K562 (cell line): ENCODE results near the gene MYCT1. TPM values are rescaled to one million over a fixed set of nuclear protein-coding genes. Genes with fewer than 3 reads are reported as not detected.
A peak's percentile ranks its signal among the peaks of the same experiment; 100 is the strongest.

Experiments
- ATAC-seq: fragments of 200-7000 bp; cut with Tn5 transposase; 3 replicates; pipeline ENCODE4 v1.9.1; 2020; ENCODE audit warnings: moderate library complexity
- BruUV-seq: library from RNA; stranded (reverse); fragments of 400-500 nt; replicated peaks from 2 replicates; lab custom pipeline; 2021; lab: Mats Ljungman, UMichigan
- CTCF ChIA-PET: fragments of 300-600 bp; formaldehyde crosslinking; extraction: SDS; loops from one replicate; lab custom pipeline; 2021; ENCODE audit warnings: low intra/inter-chr PET ratio; lab: Yijun Ruan, JAX
- POLR2A ChIA-PET: fragments of 300-600, 350-650 bp; sonication (Branson Sonifier 250); formaldehyde crosslinking; extraction: SDS; loops from one replicate; lab custom pipeline; 2021; ENCODE audit warnings: antibody characterized with exemption, inconsistent platforms; lab: Yijun Ruan, JAX
- DNase-seq, 4 experiments: peaks; one replicate each; pipeline versions ENCODE4 v3.0.0 to v3.0.0-alpha.2; 2011 to 2018; ENCODE audit warnings: low spot score in 3 of 4, mixed read lengths in 3 of 4; ENCODE audit errors: extremely low read depth in 1 of 4
- FAIRE-seq: peaks from 2 replicates; lab custom pipeline; 2011; peaks lifted over from hg19 to GRCh38; lab: Jason Lieb, UNC
- H2AFZ ChIP-seq: 2 replicates; pipeline ENCODE4 v1.6.0; 2011; ENCODE audit warnings: low read depth, low read length, control low read depth, inconsistent platforms
- H3K27ac ChIP-seq: fragments of 200-600 bp; 3 replicates; pipeline ENCODE4 v1.8.0; 2011; ENCODE audit warnings: low read depth, mild to moderate bottlenecking, control low read depth, inconsistent platforms, low read length, moderate library complexity, mixed read lengths; ENCODE audit errors: extremely low read depth
- H3K27me3 ChIP-seq, 2 experiments: fragments of 300-600 bp in 1 of 2; 2 replicates in 1 of 2; 3 replicates in 1 of 2; pipeline versions ENCODE4 v1.6.0 to v1.8.0; 2011; ENCODE audit warnings: inconsistent platforms in 2 of 2, low read length in 2 of 2, mild to moderate bottlenecking in 1 of 2, mixed read lengths in 1 of 2, moderate library complexity in 1 of 2; ENCODE audit not compliant: control insufficient read depth in 2 of 2, insufficient read depth in 2 of 2
- H3K36me3 ChIP-seq: fragments of 300-600 bp; 3 replicates; pipeline ENCODE4 v1.8.0; 2011; ENCODE audit warnings: mild to moderate bottlenecking, low read length, inconsistent platforms; ENCODE audit not compliant: control insufficient read depth, insufficient read depth
- H3K4me1 ChIP-seq, 2 experiments: fragments of 200-600 bp in 1 of 2; replicated peaks in 1 of 2; 2 replicates in 1 of 2; 3 replicates in 1 of 2; pipeline versions ENCODE4 v1.5.1 to v1.8.0; 2011; ENCODE audit warnings: inconsistent platforms in 2 of 2, low read length in 2 of 2, mild to moderate bottlenecking in 1 of 2, mixed read lengths in 1 of 2, moderate library complexity in 1 of 2; ENCODE audit not compliant: control insufficient read depth in 2 of 2, insufficient read depth in 2 of 2
- H3K4me2 ChIP-seq: 2 replicates; pipeline ENCODE4 v1.6.1; 2011; ENCODE audit warnings: low read length, control low read depth, inconsistent platforms, mixed read lengths; ENCODE audit not compliant: insufficient read depth
- H3K4me3 ChIP-seq: fragments of 200-600 bp; sonication (generic), shearing (Covaris generic); 2 replicates; pipeline ENCODE4 v1.5.1; 2016; ENCODE audit warnings: control low read depth, inconsistent platforms
- H3K79me2 ChIP-seq: fragments of 200-600 bp; 3 replicates; pipeline ENCODE4 v1.8.0; 2011; ENCODE audit warnings: low read length, inconsistent platforms; ENCODE audit not compliant: control insufficient read depth, insufficient read depth
- H3K9ac ChIP-seq, 2 experiments: 2 replicates each; pipeline versions ENCODE4 v1.6.0 to v1.6.1; 2011; ENCODE audit warnings: low read depth in 2 of 2, low read length in 2 of 2, control low read depth in 1 of 2, inconsistent platforms in 1 of 2, mild to moderate bottlenecking in 1 of 2, mixed read lengths in 1 of 2; ENCODE audit not compliant: insufficient read depth in 1 of 2
- H3K9me1 ChIP-seq: one replicate; pipeline ENCODE4 v1.6.0; 2011; ENCODE audit warnings: inconsistent platforms, mild to moderate bottlenecking, low read length, moderate library complexity; ENCODE audit not compliant: control insufficient read depth, insufficient read depth
- H3K9me3 ChIP-seq: replicated peaks from 2 replicates; pipeline ENCODE4 v1.5.1; 2011; ENCODE audit warnings: low read depth, low read length, inconsistent platforms; ENCODE audit not compliant: control insufficient read depth, insufficient read depth
- H4K20me1 ChIP-seq: replicated peaks from 2 replicates; pipeline ENCODE4 v1.6.1; 2011; ENCODE audit warnings: low read length, inconsistent platforms, mixed read lengths; ENCODE audit not compliant: control insufficient read depth, insufficient read depth
- CBFA2T2 ChIP-seq: fragments of 450-650 bp; conservative IDR thresholded peaks from 2 replicates; pipeline ENCODE4 v1.6.1; 2017; ENCODE audit warnings: mild to moderate bottlenecking
- HDGF ChIP-seq: fragments of 450-650 bp; IDR thresholded peaks from 2 replicates; pipeline ENCODE4 v1.6.1; 2016
- KDM5B ChIP-seq: fragments of 200-600 bp; sonication (generic); IDR thresholded peaks from 2 replicates; pipeline ENCODE4 v1.6.1; 2012; ENCODE audit warnings: low read depth, mild to moderate bottlenecking, moderate library complexity, low read length, control low read depth, inconsistent platforms; ENCODE audit not compliant: insufficient replicate concordance
- PHF21A ChIP-seq: fragments of 450-650 bp; IDR thresholded peaks from 2 replicates; pipeline ENCODE4 v1.6.1; 2017; ENCODE audit warnings: low read depth, borderline replicate concordance
- RAD21 ChIP-seq, 2 experiments: fragments of 250-450 bp in 1 of 2; fragments of 450-650 bp in 1 of 2; sonication (Bioruptor Pico) in 1 of 2; formaldehyde crosslinking in 1 of 2; IDR thresholded peaks in 1 of 2; conservative IDR thresholded peaks in 1 of 2; 2 replicates each; pipeline versions ENCODE4 v1.4.0 to v1.8.0; 2020 to 2022; ENCODE audit warnings: mild to moderate bottlenecking in 2 of 2, moderate library complexity in 1 of 2
- TAF9B ChIP-seq: fragments of 450-650 bp; IDR thresholded peaks from 2 replicates; pipeline ENCODE4 v1.6.1; 2018; ENCODE audit warnings: mild to moderate bottlenecking; ENCODE audit not compliant: partially characterized antibody
- WGBS: fragments of 100-300 bp; shearing (Covaris generic); methylation state at CpG from one replicate; pipeline ENCODE4 v1.1.6; 2016; ENCODE audit warnings: low coverage, mixed read lengths; ENCODE audit not compliant: insufficient coverage; ENCODE audit errors: missing lambda C conversion rate; 5-methylcytosine and 5-hydroxymethylcytosine counted together
- in situ Hi-C: fragments of 300-500 bp; cut with MboI; formaldehyde crosslinking; loops from 4 replicates; pipeline ENCODE4 v1.15.0; 2018; ENCODE audit warnings: inconsistent platforms, mixed read lengths
- intact Hi-C: fragments of 100-400 bp; cut with micrococcal nuclease; formaldehyde crosslinking; loops from 2 replicates; pipeline ENCODE4 v1.14.2; 2022
- polyA plus RNA-seq, 8 experiments: library from polyadenylated mRNA; depleted of rRNA in 4 of 8; stranded (reverse) in 5 of 8; unstranded in 3 of 8; fragments of >200 nt; fragmentation: Nextera tagmentation in 2 of 8; fragmentation: Illumina TruSeq in 1 of 8; extraction: Ambion mirVana in 2 of 8; extraction: Trizol in 1 of 8; gene quantifications; 2 replicates each; pipeline versions ENCODE4 v1.2.1 to v1.2.3, GENCODE V29; 2011 to 2014; ENCODE audit warnings: inconsistent platforms in 1 of 8, missing spikeins in 1 of 8
- total RNA-seq, 7 experiments: library from RNA; depleted of rRNA in 6 of 7; stranded (reverse); fragments of >200 nt in 6 of 7; fragmentation: Illumina TruSeq in 2 of 7; extraction: Trizol in 2 of 7; gene quantifications; 2 replicates each; pipeline versions ENCODE4 v1.2.1 to v1.2.3, GENCODE V29; 2011 to 2021; ENCODE audit warnings: low replicate concordance in 1 of 7

The MYCT1 gene
- total and polyA plus RNA-seq, 9 of the 15 experiments (the other 6 are each of a cell fraction or from before 2014, with no cell fraction given) = 0.04 to 0.28 (median 0.08) TPM; not detected in 2

- TF ChIP-seq CBFA2T2 (no peak), KDM5B (no peak)
- TF ChIP-seq, all 486 proteins: peak for 0
These were observed 2.7 kb downstream of the MYCT1 start (continued) for GRCh38 chr6:152700427-152700826.

- FAIRE-seq = no peak
- H3K27ac ChIP-seq = no peak overlapping the region
- no peak overlapping the region for H3K4me2 ChIP-seq
- no peak for TF ChIP-seq PHF21A
- TF ChIP-seq HDGF = no peak
- TF ChIP-seq TAF9B = no peak
- TF ChIP-seq RAD21 (CRISPR knock-in tag; conservative IDR thresholded peaks at IDR 0.05 in 1 of 2, IDR thresholded peaks at IDR 0.05 in 1 of 2) = 0 out of 4 replicates have a peak, but pooled peaks of 1 of the 2 experiments have one; percentile 17
- TF ChIP-seq, all 486 proteins: peak for 1
- ChIA-PET CTCF (no interaction called here), POLR2A (no interaction called here)
- H2AFZ ChIP-seq = no peak overlapping the region
- no peaks in the 10 kb centered on the region for H3K4me1 ChIP-seq
- no peaks in the 10 kb centered on the region for H3K9me1 ChIP-seq
- BruUV-seq = no TSS peak
- in situ Hi-C loops = no loop called here
- H3K4me3 ChIP-seq = no peak overlapping the region
- peaks cover 2% of the 10 kb centered on the region; the same call in 1 of the 2 replicates for H3K9me3 ChIP-seq
- intact Hi-C loops = no loop called here
- H3K27me3 ChIP-seq = no peaks in the 10 kb centered on the region
- H3K9ac ChIP-seq = no peak overlapping the region
- WGBS = 4% methylated on average over 7 of the region's 7 CpGs
- no peak for DNase-seq
- ATAC-seq = no peak
- H4K20me1 ChIP-seq = no peaks in the 10 kb centered on the region
- no peaks in the 10 kb centered on the region for H3K79me2 ChIP-seq
- no peaks in the 10 kb centered on the region for H3K36me3 ChIP-seq
These were observed 3.6 kb downstream of the MYCT1 start for GRCh38 chr6:152701081-152701862.
